ENCODE results near the gene RPTN. TPM values are rescaled to one million over a fixed set of nuclear protein-coding genes. Genes with fewer than 3 reads are reported as not detected.

RPTN gene
- total RNA-seq, 1 donor from 2014 or later = not detected

DNA sequence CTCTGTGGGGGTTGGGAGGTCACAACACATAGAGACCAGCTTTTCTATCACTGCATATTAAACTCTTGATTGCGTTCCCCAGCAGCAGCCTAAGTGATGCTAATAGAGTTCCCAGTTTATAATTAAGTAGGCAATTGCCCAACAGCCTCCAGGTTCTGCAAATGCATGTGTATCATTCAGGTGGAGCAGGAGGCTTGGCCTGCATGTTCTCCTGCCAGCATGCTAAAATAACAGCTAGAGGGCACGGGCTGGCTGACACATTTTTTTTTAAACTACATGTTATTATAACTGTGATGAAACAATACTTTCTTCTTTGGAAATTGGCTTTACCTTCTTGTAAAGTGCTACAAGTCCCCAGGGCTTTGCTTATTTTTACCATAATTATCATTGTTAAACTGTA, 54.2 kb downstream of the RPTN start:
- Mint-ChIP-seq H3K27me3 (ENCODE audit: insufficient read depth) (peaks cover 59% of the 10 kb centered on the region), H3K27ac (no peak overlapping the region), H3K36me3 (ENCODE audit: low read depth) (peaks cover 6% of the 10 kb centered on the region), H3K4me1 (ENCODE audit: low read depth) (peaks cover 12% of the 10 kb centered on the region), H3K9me3 (peaks cover 4% of the 10 kb centered on the region), H3K4me3 (no peak overlapping the region)
- intact Hi-C loops (cut with micrococcal nuclease) = no loop called here
- no peak for DNase-seq (ENCODE audit: low spot score)

Other genes starting within 250 kb of the RPTN start
- 24.7 and 27.5 TPM in 2 replicates for gene THEM4, start 249.7 kb downstream of the RPTN start, total RNA-seq
- 105 and 106 TPM in 2 replicates for gene S100A10, start 165.4 kb downstream of the RPTN start, total RNA-seq
- gene S100A11, start 122.2 kb downstream of the RPTN start, total RNA-seq = 203 and 205 TPM in 2 replicates
- gene TCHHL1, start 70.2 kb downstream of the RPTN start, total RNA-seq = not detected in 2 replicates
- gene TCHH, start 43.8 kb downstream of the RPTN start, total RNA-seq = not detected in 2 replicates
- not detected in 2 replicates for gene HRNR, start 65.0 kb upstream of the RPTN start, total RNA-seq
- gene FLG, start 166.0 kb upstream of the RPTN start, total RNA-seq = not detected in 2 replicates
- gene FLG2, start 200.8 kb upstream of the RPTN start, total RNA-seq = not detected in 2 replicates